SH-SY5Y (cell line): ENCODE measurements around the gene KATNB1.

Experiments used
- GATA2 ChIP-seq: IDR thresholded peaks from 2 replicates; pipeline ENCODE4 v1.6.1; 2011; ENCODE audit warnings: mild to moderate bottlenecking, low read depth, low read length
- GATA3 ChIP-seq: IDR thresholded peaks from 2 replicates; pipeline ENCODE4 v1.6.1; 2011; ENCODE audit warnings: low read depth, mild to moderate bottlenecking, low read length, moderate library complexity

GRCh38 chr16:57766714-57767348 lies 31.3 kb downstream of the KATNB1 start:
- TF ChIP-seq GATA3 (no peak), GATA2 (no peak)
